Astrocyte (in vitro differentiated cells and primary cell): ENCODE measurements around the gene CSK. TPM values are rescaled to one million over a fixed set of nuclear protein-coding genes. Genes with fewer than 3 reads are reported as not detected.

Experiments
- DNase-seq: peaks from one replicate; pipeline ENCODE4 v3.0.0-alpha.2; 2010; ENCODE audit warnings: low read depth
- FAIRE-seq: peaks from 2 replicates; lab custom pipeline; 2011; peaks lifted over from hg19 to GRCh38; lab: Jason Lieb, UNC
- H2AFZ ChIP-seq: 2 replicates; pipeline ENCODE4 v1.6.0; 2012; ENCODE audit warnings: low read depth, low read length, inconsistent platforms
- H3K27ac ChIP-seq: 2 replicates; pipeline ENCODE4 v1.5.1; 2011; ENCODE audit warnings: low read depth, low read length, inconsistent platforms
- H3K27me3 ChIP-seq: 2 replicates; pipeline ENCODE4 v1.6.0; 2011; ENCODE audit warnings: low read length, inconsistent platforms; ENCODE audit not compliant: insufficient read depth
- H3K36me3 ChIP-seq: 2 replicates; pipeline ENCODE4 v1.5.1; 2011; ENCODE audit warnings: low read length, inconsistent platforms; ENCODE audit not compliant: insufficient read depth
- H3K4me1 ChIP-seq: 2 replicates; pipeline ENCODE4 v1.5.1; 2011; ENCODE audit warnings: low read length, inconsistent platforms; ENCODE audit not compliant: insufficient read depth
- H3K4me2 ChIP-seq: 2 replicates; pipeline ENCODE4 v1.6.0; 2012; ENCODE audit warnings: low read length, inconsistent platforms
- H3K4me3 ChIP-seq: 2 replicates; pipeline ENCODE4 v1.5.1; 2011; ENCODE audit warnings: low read depth, mild to moderate bottlenecking, low read length, inconsistent platforms; ENCODE audit not compliant: insufficient read depth
- H3K79me2 ChIP-seq: 2 replicates; pipeline ENCODE4 v1.6.0; 2012; ENCODE audit warnings: mild to moderate bottlenecking, low read length, inconsistent platforms; ENCODE audit not compliant: insufficient read depth
- H3K9ac ChIP-seq: 2 replicates; pipeline ENCODE4 v1.6.0; 2012; ENCODE audit warnings: mild to moderate bottlenecking, low read length, inconsistent platforms
- H3K9me3 ChIP-seq: 2 replicates; pipeline ENCODE4 v1.5.1; 2012; ENCODE audit warnings: low read depth, mild to moderate bottlenecking, low read length, inconsistent platforms; ENCODE audit not compliant: insufficient read depth
- H4K20me1 ChIP-seq: 2 replicates; pipeline ENCODE4 v1.6.0; 2012; ENCODE audit warnings: low read length, inconsistent platforms; ENCODE audit not compliant: insufficient read depth
- H3K27ac Mint-ChIP-seq: one replicate; pipeline ENCODE4 v1.8.0; 2021; ENCODE audit warnings: mild to moderate bottlenecking, mixed read lengths; ENCODE audit not compliant: unreplicated experiment
- H3K27me3 Mint-ChIP-seq: one replicate; pipeline ENCODE4 v1.8.0; 2021; ENCODE audit warnings: low read depth, mixed read lengths; ENCODE audit not compliant: unreplicated experiment
- H3K36me3 Mint-ChIP-seq: one replicate; pipeline ENCODE4 v1.8.0; 2021; ENCODE audit warnings: low read depth, mixed read lengths; ENCODE audit not compliant: unreplicated experiment
- H3K4me1 Mint-ChIP-seq: one replicate; pipeline ENCODE4 v1.8.0; 2021; ENCODE audit warnings: low read depth, mixed read lengths; ENCODE audit not compliant: unreplicated experiment
- H3K4me3 Mint-ChIP-seq: one replicate; pipeline ENCODE4 v1.8.0; 2021; ENCODE audit warnings: mild to moderate bottlenecking, moderate library complexity, mixed read lengths; ENCODE audit not compliant: unreplicated experiment
- H3K9me3 Mint-ChIP-seq: one replicate; pipeline ENCODE4 v1.8.0; 2021; ENCODE audit warnings: mild to moderate bottlenecking, mixed read lengths; ENCODE audit not compliant: unreplicated experiment
- EZH2 ChIP-seq: IDR thresholded peaks from 2 replicates; pipeline ENCODE4 v1.6.1; 2012; ENCODE audit warnings: mild to moderate bottlenecking, low read length, inconsistent platforms; ENCODE audit not compliant: insufficient read depth
- total RNA-seq: library from RNA; stranded (reverse); gene quantifications from 2 replicates; pipeline ENCODE4 v1.2.1, GENCODE V29; 2021
- TF ChIP-seq, protein P1 (sequence below): IDR thresholded peaks from 2 replicates; pipeline ENCODE4 v1.5.1; 2011; ENCODE audit warnings: low read depth, mild to moderate bottlenecking, inconsistent platforms, low read length, moderate library complexity; ENCODE audit not compliant: insufficient read depth

Gene CSK
- total RNA-seq, 1 donor from 2014 or later, result 49.8 TPM

DNA sequence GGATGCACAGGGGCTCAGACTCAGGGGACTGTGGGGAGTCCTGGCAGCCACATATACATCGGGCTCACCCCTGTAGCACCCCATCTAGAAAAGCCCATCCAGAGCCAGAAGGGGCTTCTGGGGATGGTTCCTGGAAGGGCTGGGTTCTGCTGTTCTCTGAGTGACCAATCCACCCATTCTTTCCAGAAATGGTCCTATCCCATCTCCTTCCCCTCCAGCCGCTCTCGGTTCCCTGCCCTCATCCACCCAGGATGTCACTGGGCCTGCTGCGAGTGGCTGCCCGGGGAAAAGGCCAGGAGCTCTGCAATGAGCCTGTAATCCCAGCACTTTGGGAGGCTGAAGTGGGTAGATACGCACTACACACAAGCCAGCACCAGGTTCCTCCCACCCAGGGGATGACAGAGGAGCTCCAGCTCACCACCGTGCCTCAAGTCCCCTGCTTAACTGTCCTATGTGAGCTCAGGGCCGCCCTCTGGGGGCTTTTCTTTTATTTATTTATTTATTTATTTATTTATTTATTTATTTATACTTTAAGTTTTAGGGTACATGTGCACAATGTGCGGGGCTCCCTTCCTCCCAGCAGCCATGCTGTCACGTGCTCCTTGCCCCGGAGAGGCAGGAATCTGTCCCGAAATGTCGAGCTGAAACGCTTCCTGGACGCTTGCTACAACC lies 13.6 kb upstream of the CSK start:
- peak overlapping the region; percentile 75 for H3K4me2 ChIP-seq
- H3K27ac ChIP-seq, result no peak overlapping the region
- H3K4me1 ChIP-seq, result no peaks in the 10 kb centered on the region
- H3K27me3 ChIP-seq, result peaks cover 13% of the 10 kb centered on the region
- H3K36me3 ChIP-seq, result no peaks in the 10 kb centered on the region
- DNase-seq (no peak), FAIRE-seq (no peak)
- Mint-ChIP-seq H3K27ac (no peak overlapping the region), H3K27me3 (peaks cover 18% of the 10 kb centered on the region), H3K36me3 (no peaks in the 10 kb centered on the region), H3K9me3 (no peaks in the 10 kb centered on the region), H3K4me3 (peak overlapping the region; percentile 12), H3K4me1 (peaks cover 2% of the 10 kb centered on the region)
- no peak for TF ChIP-seq EZH2
- TF ChIP-seq, protein P1, sequence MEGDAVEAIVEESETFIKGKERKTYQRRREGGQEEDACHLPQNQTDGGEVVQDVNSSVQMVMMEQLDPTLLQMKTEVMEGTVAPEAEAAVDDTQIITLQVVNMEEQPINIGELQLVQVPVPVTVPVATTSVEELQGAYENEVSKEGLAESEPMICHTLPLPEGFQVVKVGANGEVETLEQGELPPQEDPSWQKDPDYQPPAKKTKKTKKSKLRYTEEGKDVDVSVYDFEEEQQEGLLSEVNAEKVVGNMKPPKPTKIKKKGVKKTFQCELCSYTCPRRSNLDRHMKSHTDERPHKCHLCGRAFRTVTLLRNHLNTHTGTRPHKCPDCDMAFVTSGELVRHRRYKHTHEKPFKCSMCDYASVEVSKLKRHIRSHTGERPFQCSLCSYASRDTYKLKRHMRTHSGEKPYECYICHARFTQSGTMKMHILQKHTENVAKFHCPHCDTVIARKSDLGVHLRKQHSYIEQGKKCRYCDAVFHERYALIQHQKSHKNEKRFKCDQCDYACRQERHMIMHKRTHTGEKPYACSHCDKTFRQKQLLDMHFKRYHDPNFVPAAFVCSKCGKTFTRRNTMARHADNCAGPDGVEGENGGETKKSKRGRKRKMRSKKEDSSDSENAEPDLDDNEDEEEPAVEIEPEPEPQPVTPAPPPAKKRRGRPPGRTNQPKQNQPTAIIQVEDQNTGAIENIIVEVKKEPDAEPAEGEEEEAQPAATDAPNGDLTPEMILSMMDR, result no peak
- no peaks in the 10 kb centered on the region for H3K79me2 ChIP-seq
- H2AFZ ChIP-seq, result peak overlapping the region; percentile 38
- H3K9me3 ChIP-seq, result no peaks in the 10 kb centered on the region
- no peak overlapping the region for H3K9ac ChIP-seq
- H4K20me1 ChIP-seq, result no peaks in the 10 kb centered on the region
- H3K4me3 ChIP-seq, result no peak overlapping the region

- H2AFZ ChIP-seq, result peak overlapping the region; percentile 38
- no peaks in the 10 kb centered on the region for H4K20me1 ChIP-seq
- no peaks in the 10 kb centered on the region for H3K79me2 ChIP-seq
- Mint-ChIP-seq H3K27me3 (peaks cover 21% of the 10 kb centered on the region), H3K4me1 (peaks cover 2% of the 10 kb centered on the region), H3K9me3 (no peaks in the 10 kb centered on the region), H3K36me3 (no peaks in the 10 kb centered on the region), H3K27ac (peak overlapping the region; percentile 36), H3K4me3 (peak overlapping the region; percentile 12)
- TF ChIP-seq, protein P1, result peak; percentile 76
- no peak for TF ChIP-seq EZH2
- H3K27me3 ChIP-seq, result peaks cover 13% of the 10 kb centered on the region
- FAIRE-seq, result no peak
- H3K9ac ChIP-seq, result no peak overlapping the region
- no peaks in the 10 kb centered on the region for H3K36me3 ChIP-seq
- no peak overlapping the region for H3K27ac ChIP-seq
- no peaks in the 10 kb centered on the region for H3K4me1 ChIP-seq
- H3K4me3 ChIP-seq, result no peak overlapping the region
- no peaks in the 10 kb centered on the region for H3K9me3 ChIP-seq
- peak overlapping the region; percentile 75 for H3K4me2 ChIP-seq
- no peak for DNase-seq
Measured at GRCh38 chr15:74768771-74769342, 13.0 kb upstream of the CSK start.

GRCh38 chr15:74769463-74770025 lies 12.3 kb upstream of the CSK start:
- H3K36me3 Mint-ChIP-seq, result no peaks in the 10 kb centered on the region
- no peak for DNase-seq
- H3K27ac Mint-ChIP-seq, result no peak overlapping the region

More at GRCh38 chr15:74769463-74770025, 12.3 kb upstream of the CSK start:
- Mint-ChIP-seq H3K4me3 (no peak overlapping the region), H3K27me3 (peaks cover 19% of the 10 kb centered on the region), H3K9me3 (no peaks in the 10 kb centered on the region), H3K4me1 (peaks cover 2% of the 10 kb centered on the region)
- no peak for TF ChIP-seq EZH2
- TF ChIP-seq, protein P1, result no peak
- peaks cover 13% of the 10 kb centered on the region for H3K27me3 ChIP-seq
- no peak overlapping the region for H2AFZ ChIP-seq
- no peaks in the 10 kb centered on the region for H3K9me3 ChIP-seq
- no peaks in the 10 kb centered on the region for H4K20me1 ChIP-seq
- no peaks in the 10 kb centered on the region for H3K4me1 ChIP-seq
- H3K36me3 ChIP-seq, result no peaks in the 10 kb centered on the region
- H3K4me2 ChIP-seq, result no peak overlapping the region
- H3K4me3 ChIP-seq, result no peak overlapping the region
- FAIRE-seq, result no peak
- H3K79me2 ChIP-seq, result no peaks in the 10 kb centered on the region
- H3K27ac ChIP-seq, result no peak overlapping the region
- no peak overlapping the region for H3K9ac ChIP-seq
